Measurements from ENCODE around the gene WNT3A.
A peak's percentile ranks its signal among the peaks of the same experiment; 100 is the strongest.

The WNT3A gene

DNA sequence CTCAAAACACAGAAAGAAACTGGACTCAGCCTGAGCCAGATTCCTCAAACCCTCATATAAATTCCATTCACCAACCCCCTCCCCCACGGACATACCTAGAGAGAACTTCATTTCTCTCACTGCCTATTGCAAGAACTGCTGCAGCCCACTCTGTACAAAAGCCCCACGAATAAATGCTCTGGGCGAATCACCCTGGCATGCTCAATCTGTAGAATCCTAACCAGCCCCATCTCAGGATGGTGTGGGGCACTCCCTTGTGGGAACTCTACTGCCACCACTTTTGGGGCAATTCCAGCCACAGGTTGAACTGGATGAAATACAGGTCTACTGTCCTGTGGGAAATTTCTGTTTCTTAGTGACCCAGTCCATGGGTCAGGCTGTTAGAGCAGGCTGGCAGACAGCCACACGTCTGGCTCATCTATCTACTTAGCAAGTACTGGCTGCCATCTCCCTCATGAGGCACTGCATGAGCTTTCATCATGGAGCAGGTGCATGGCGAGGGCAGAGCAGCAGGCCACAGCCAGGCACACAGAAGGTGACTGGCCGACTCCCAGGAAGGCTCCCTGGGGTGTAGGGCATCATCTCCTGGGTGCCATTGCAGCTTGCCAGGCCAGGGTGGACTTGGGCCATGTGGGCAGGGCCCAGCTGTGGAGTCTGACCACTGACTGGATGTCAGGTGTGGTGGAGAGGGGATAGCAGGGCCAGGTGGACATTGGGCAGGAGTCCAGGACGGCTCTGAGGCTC lies 97.9 kb downstream of the WNT3A start:
- DNase-seq: peak; percentile 28

GRCh38 chr1:228105270-228105995 lies 98.6 kb downstream of the WNT3A start:
- no peak for DNase-seq

- DNase-seq: no peak
Observed at GRCh38 chr1:228105996-228106799, 99.4 kb downstream of the WNT3A start.

DNA sequence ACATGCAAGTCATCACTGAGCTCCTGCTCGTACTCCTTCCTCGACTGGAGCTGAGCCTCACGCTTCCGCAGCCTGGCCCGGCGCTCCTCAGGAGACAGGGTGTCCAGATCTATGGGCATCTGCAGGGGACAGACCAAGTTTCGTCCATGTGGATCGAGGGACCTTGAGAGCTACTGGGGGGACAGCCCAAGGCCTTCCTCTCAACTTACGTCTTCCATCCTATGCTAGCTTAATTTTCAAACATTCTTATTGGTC lies 99.9 kb downstream of the WNT3A start:
- no peak for DNase-seq

GRCh38 chr1:228107636-228108035 lies 100.8 kb downstream of the WNT3A start:
- DNase-seq: no peak

DNA sequence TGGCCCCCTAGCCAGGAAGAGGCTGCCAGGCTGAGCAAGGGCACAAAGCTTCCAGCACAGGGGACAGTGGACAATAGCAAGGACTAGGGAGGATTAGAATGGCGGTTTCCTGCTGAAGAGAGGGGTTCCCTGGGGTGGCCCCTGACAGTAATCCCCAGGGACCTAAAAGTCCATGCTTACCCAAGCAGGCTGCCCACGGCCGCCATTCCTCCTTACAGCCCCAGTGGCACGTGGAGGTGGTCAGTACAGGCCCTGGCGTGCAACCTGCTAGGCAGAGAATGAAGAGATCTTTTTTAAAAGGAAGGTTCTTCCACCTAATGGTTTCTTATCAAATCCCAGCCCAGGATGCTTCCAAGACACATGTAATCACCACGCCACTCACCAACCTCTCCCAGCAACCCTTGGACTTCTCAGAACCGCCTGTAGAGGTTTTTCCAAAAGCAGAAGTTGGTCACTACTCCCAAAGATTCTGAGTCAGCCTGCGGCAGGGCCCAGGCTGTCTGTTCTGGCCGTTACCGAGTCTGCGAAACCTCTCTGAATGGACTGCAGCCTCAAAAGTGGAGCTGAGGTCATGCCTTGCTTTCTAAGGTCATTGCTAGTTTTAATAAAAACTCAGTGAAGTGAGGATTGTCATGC lies 101.4 kb downstream of the WNT3A start:
- DNase-seq: no peak

DNA sequence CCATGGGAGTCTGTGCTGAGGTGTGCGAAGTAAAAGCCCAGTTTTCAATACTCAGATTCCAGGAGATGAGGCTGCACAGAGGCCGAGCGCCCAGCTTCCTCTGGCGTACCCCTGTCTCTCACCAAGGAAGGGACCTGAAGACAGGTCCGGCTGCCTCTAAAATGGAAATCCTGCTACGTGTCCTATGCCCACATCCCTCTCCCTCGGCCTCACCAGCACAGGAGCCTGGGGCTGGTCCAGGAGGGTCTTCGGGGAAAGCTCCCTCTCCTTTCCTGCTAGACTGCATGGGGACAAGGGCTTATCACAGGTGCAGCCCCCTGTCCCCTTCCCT lies 101.9 kb downstream of the WNT3A start:
- DNase-seq: no peak

DNA sequence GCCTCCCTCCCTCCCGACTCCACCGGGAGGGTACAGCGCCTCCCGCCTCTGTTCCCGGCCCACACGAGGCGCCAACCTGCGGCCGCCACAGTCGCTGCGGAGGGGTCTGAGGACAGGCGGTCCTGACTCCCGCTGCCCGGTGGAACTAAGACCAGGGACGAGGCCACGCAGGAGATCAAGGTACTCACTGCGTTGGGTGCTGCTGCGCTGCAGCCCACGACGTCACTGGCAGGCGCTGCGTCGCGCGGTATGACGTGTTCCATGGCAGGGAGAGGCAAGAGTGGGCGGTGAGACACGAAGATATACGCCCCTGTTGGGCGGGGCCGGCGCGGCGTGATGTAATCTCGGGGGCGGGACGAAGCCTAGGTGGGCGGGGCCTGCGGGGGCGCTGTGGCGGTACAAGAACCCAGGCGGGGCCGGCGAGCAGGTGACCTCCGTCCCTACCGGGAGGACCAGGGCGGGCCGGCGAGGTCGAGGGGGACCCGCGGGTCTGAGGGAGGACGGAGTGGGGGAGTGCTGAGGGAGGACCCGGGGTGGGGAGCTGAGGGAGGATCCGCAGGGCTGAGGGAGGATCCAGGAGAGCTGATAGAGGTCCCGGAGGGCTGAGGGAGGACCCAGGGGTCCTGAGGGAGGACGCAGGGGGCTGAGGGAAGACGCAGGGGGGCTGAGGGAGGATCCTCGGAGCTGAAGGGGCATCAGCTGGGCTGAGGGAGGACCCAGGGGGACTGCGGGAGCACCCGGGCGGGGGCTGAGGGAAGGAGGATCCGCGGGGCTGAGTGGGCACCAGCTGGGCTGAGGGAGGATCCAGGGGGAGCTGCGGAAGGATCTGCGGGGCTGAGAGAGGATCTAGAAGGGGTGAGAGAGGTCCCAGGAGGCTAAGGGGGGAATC lies 102.5 kb downstream of the WNT3A start, which contains the start of gene MRPL55:
TSS of gene MRPL55 (minus strand) at position 227 of the 889 bp plus-strand sequence. CDS start 1,039 bp downstream, outside the sequence.
- peak; percentile 95 for DNase-seq

DNA sequence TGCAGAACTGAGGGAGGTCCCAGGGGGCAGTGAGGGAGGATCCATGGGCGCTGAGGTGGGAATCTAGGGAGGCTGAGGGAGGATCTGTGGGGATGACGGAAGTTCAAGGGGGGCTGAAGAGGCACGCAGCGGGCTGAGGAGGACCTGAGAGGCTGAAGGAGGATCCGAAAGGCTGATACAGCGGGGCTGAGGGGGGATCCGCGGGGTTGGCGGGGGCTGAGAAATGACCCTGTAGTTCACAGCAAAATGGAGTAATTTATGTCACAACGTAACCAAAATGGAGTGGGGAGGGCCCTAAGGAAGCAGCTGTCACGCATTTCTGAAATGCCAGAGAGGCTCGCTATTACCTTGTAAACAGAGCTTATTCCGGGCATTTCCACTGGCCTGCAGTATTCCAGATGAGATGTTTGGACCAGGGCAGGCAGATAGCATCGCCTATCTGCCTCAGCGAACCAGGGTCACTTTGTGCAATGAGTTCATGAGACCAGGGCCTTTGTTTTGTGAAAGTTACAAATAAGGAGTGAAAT lies 103.2 kb downstream of the WNT3A start:
- no peak for DNase-seq

DNA sequence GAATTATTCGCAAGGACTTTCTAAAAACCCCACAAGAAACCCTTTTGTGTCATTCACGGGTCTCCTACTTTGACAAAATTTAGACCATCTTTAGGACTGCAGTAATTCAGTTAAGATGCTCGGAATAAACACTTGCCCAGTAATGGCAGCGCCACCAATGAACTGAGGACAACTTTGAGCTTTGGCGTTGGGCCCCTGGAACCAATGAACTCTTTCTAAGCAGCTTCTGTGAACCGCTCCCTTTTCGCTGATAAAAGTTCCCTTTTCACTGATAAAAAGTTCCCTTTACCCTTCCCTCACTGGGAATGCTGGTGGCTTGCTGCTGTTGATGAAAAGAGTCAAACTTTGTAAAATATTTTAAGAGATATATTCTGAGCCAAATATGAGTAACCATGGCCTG lies 103.8 kb downstream of the WNT3A start:
- DNase-seq: no peak

Measured in fibroblast of upper back skin (primary cell).